Posterior vena cava (tissue), 2 donors: ENCODE measurements around the gene CLCNKA. TPM values are rescaled to one million over a fixed set of nuclear protein-coding genes. Genes with fewer than 3 reads are reported as not detected.
A peak's percentile ranks its signal among the peaks of the same experiment; 100 is the strongest.

Source experiments
- DNase-seq: peaks from one replicate; pipeline ENCODE4 v3.0.0-alpha.2; 2020; ENCODE audit warnings: low spot score
- intact Hi-C, 2 donors: fragments of 100-400 bp; cut with DNase I; formaldehyde crosslinking; loops; one replicate each; pipeline versions ENCODE4 v1.14.1 to v1.14.2; 2022 to 2023
- total RNA-seq, 2 donors: library from RNA; stranded (reverse); fragmentation: NEBNext Ultra II Directional; extraction: Animal tissue kit (Norgen Biotek cat#: 25700); gene quantifications; one replicate each; pipeline ENCODE4 v1.2.1, GENCODE V29; 2021
- donor health status: DM: yes; HTN: yes; CAD: no.
- donor health status: DM: yes; HTN: yes; CAD: no.

Gene CLCNKA
- total RNA-seq, 2 donors from 2014 or later, result 0.51 to 0.90 TPM

DNA sequence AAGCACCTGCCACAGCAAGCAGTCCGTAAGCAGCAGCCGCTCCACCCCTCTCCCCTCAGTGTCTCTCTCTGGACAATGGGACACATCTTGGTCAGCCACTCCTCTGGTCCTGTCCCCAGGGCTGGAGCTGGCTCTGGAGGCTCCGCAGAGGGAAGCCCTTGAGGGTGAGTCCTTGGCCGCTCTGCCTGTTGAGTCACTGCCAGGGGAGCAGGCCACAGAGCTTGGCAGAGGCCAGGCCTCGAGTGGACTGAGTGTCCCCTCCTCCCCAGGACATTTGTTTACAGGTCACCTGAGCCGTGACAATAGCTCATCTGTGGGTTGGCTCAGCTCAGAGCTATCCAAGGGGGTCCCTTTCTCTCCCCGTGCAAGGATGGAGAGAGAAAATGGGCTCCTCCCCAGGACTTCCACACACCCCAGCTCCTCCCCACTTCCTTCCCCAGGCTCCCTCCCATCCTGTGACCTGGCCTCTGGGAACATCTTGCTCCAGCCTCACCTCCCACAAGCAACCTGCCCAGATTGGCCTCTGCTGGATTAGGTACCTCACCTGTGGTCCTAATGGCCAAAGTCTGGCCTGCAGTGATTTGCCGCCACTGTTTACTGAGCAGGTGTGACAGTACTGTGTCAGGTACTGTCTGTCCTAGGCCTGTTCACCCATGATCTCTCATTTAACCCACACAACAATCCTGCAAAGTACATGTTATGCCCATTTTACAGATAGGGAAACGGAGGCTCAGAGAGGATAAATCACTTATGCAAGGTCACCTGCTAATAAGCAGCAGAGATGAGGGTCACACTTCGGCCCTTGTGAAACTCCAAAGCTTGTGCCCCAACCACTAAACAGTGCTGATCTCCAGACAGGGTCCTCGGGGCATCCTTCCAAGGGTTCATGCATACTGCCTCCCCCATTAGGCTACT lies 46.8 kb downstream of the CLCNKA start:
- intact Hi-C loops, result no loop called here
- DNase-seq, result no peak

DNA sequence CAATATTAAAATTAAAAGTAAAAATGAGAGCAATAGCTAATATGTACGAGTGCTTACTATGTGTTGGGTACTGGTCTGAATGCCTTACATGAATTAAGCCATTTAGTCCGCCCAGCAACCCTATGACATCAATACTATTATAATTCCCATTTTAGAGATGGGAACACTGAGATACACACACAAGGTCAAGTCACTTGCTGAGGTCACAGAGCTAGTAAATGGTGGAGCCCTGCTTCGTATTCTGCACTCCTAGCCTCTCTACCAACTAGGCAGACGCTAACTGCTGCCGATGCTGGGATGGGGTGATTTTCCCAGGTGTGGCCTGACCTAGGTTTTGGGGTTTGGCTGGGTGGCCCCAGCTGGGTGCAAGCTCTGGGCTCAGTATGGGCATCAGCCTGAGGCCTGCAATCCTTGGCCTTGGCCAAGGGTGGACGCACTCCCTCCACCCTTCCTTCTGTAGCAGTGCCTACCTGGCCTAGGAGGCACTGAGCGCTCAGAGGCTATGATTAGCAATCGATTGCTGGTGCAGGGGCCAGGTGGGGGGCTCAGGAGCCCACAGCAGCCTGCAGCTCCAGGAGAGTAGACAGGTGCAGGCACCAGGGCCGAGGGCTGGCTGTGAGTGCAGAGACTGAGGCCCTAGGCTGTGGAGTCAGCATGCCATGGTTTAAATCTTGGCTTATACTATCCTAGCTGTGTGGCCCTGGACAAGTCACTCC lies 49.0 kb downstream of the CLCNKA start:
- DNase-seq, result no peak
- intact Hi-C loops, result loop anchor here in 1 of 2 donors (10.0 kb wide), 1 partner anchor 294 kb away; the partner anchor contains the start of gene SZRD1

DNA sequence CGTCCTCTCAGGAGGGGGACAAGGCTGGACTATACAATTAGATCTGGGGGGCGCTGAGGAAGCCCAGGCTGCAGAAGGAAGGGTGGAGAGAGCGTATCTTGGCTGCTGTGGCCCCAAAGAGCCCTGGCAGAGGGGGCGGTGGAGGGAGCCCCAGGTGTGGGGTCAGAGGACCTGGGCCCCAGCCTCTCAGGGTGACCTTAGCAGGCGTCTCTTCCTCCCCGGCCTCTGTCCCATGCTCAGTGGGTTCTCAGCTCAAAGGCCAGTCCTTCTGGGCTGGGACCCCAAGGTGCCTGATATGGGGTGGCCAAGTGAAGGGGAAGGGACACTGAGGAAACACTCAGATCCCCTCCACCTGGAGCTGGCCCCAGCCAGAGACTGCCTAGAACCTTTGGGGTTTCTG lies 49.8 kb downstream of the CLCNKA start:
- DNase-seq, result no peak
- intact Hi-C loops, result loop anchor here in 1 of 2 donors (10.0 kb wide), 1 partner anchor 293 kb away; the partner anchor contains the start of gene SZRD1

DNA sequence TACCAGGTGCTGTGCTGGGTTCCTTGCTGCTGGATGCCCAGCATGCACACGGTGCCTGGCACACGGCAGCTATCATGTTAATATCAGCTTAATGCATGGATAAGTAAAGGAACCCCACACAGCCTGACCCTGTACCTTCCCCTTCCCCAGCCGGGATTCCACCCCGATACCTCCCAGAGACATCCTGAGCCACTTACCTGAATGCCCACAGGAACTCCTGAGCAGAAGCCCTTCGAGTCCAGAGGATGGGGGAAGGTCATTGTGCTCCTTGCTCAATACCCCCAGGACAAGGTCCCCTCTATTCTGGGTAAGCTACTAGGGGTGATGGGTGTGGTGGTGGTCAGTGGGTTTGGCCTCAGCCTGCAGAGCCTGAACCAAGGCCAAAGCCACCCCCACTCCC lies 50.3 kb downstream of the CLCNKA start:
- intact Hi-C loops, result loop anchor here in 1 of 2 donors (10.0 kb wide), 1 partner anchor 293 kb away; the partner anchor contains the start of gene SZRD1
- no peak for DNase-seq

DNA sequence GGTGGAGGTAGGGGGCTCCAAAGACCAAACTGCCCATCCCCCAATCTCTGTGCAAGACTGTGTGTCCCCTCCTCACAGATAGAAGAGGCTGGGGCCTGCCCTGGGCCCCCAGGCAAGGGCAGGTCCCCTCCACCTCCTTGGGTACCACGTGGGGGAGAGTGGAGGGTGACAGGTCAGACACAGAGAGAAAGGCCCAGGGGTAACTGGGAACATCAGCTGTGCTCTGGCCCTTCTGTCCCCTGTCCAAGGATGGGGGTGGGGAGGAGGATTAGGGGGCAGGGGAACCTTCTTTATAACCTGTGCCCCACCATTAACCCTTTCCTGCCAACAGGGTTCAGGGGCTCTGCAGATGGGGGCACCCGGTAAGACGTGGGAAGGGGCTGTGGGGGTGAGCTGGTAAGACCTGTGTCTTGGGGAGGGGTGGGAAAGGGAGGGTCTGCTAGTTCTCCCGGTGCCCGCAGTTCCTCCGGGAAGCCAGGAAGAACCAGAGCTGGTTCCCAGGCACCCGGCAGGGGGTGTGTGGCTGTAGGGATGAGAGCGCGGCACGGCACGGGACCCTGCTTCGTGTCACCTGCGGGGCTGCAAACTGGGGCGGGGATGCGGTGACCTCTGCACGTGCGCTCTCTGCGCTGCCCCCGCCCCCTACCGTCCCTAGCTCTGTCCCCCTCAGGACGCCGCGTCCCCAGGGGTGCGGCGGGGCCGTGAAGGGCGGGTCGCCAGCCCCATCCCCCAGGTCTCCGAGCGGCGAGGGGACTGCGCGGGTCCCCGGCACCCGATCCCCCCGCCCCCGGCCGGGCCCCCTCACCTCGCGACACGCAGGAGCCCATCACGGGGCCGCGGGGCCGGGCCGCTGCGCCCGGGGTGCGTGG lies 51.0 kb downstream of the CLCNKA start:
- intact Hi-C loops, result loop anchor here in 1 of 2 donors (10.0 kb wide), 1 partner anchor 292 kb away; the partner anchor contains the start of gene SZRD1
- no peak for DNase-seq

DNA sequence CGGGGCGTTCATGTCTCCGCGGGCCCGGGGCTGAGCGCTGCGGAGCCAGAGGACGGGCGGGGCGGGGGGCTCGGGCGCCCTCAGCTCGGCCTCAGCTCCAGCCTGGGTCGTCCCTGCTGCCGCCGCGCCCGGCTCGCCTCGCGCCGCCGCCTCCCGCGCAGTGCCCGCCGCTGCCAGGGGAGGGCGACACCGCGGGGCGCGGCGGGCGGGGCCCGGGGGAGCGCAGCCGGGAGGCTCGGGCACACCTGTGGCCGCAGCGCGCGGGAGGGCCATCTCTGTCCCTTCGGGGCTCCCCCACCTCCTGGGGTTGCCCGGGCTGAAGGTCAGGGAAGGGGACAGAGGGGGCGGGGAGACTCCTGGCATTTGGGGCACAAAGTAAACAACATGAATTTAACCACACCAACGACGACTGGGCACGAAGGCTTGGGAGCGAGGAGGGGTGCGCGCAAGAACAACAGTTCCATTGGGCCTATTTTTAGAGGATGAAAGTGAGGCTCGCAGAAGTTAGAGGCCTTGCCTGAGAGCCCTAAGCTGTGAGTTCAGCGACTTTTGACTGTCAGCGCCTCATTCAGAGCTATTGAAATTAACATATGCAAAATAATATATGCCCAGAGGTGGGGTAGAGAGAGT lies 51.8 kb downstream of the CLCNKA start, which contains the start of gene FAM131C:
Gene FAM131C (minus strand): TSS at position 162 of the 630 bp plus-strand sequence. CDS start 209 bp downstream, outside the sequence.
- intact Hi-C loops, result loop anchor here in 1 of 2 donors (10.0 kb wide), 1 partner anchor 291 kb away; the partner anchor contains the start of gene SZRD1
- no peak for DNase-seq

DNA sequence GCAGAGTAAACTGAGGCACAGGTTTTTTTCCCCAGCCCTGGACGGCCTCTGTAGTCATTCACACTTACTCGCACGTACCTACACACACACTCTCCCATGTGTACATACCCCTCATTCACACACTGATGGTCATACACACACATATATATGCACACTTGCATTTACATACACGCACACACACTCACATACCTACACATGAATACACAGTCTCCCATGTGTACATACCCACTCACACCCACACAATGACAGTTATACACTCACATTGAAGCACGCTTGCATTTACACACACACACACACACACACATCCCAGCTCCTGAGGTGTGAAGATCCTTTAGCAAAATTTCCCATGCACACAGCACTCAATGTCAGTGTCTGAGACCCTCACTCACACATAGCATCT lies 52.4 kb downstream of the CLCNKA start:
- no peak for DNase-seq
- intact Hi-C loops, result loop anchor here in 1 of 2 donors (10.0 kb wide), 1 partner anchor 291 kb away; the partner anchor contains the start of gene SZRD1

DNA sequence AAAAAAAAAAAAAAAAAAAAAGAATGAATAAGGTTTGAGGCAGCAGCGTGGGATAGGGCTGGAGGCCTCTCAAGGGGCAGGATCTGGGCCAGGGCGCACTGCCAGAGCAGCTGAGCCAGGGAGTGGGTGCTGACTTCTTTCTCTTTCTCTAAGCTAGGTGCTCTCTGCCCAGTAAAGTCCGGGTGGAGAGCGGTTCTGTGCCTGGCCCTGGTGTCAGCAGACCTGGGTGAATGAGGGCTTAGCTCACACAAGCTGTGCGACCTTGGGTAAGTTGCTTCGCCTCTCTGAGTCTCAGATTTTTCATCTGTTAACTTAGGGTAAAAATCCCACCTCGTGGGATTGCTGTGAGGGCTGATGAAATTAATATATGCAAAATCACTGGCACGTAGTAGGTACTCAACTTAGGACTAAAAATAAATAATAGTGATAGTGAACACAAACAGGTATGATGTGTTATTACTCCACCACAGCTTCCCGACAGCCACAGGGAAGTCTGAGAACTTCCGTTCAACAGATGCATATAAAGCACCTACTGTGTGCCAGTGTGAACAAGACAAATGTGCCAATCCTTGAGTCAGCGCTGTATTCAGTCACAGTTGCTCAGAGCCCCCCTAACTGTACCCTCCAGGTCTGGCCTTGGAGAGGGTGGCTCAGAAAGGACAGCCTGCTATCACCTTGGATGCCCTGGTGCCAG lies 53.6 kb downstream of the CLCNKA start:
- DNase-seq, result no peak
- intact Hi-C loops, result loop anchor here (5.0 to 10.0 kb wide), 2 partner anchors 287 to 289 kb away; partner anchors contain the start of gene SZRD1 (in 1 of the 2)

DNA sequence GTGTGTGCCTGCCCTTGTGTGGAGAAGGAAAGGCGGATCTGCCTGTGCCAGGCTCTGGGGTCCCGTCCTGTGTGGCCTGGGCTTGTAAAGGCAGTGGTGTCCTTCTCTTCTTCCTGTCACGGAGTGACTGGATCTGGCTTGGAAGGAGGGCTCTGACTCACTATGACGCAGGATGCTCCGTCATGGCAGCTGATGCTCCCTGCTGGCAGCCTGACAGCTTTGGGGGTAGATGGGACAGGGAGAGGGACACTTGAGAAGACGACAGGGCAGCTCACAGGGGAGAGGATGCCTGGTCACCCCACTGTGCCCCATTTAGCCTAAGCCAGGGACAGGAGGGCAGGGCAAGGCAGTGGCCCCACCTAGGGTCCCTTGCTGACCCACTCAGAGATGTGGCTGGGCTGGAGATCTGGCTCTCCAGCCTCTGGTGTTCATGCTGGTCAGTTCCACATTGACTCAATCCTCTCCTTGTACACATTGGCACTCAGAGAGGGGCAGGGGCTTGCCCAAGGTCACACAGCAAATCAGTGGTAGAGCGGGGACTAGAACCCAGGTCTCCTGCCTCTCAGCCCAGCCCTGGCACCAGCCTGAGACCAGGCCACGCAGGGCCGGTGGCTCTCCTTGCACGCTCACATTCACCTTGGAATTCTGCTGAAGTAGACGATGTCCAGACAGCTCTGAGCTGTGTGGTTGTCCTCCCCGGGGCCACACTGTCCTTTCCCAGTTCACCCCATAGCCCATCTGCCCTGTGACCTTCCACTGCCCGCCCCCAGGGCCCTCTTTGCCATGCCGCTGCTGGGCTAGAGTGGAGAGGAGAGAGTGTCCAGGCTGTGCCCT lies 54.4 kb downstream of the CLCNKA start:
- DNase-seq, result peak; percentile 90
- intact Hi-C loops, result loop anchor here (5.0 to 10.0 kb wide), 2 partner anchors 286 to 289 kb away; partner anchors contain the start of gene SZRD1 (in 1 of the 2)

DNA sequence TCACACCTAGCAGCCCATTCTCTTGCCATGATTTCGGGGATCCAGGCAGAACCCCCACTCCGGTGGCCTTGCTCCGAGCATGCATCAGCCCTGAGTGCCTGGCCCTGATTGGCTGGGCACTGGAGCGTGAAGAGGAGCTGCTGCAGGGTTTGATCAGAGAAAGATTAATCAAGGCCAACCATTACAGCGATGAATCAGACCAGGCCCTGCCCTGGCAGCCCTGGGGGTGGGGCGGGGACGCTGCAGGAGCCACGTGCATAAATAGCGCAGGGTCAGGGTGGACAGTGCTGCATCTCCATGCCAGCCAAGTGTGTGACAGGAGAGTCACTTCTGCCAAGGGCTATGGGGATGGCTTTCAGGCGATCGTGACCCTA lies 55.0 kb downstream of the CLCNKA start:
- no peak for DNase-seq
- intact Hi-C loops, result loop anchor here (5.0 to 10.0 kb wide), 2 partner anchors 285 to 288 kb away; partner anchors contain the start of gene SZRD1 (in 1 of the 2)

DNA sequence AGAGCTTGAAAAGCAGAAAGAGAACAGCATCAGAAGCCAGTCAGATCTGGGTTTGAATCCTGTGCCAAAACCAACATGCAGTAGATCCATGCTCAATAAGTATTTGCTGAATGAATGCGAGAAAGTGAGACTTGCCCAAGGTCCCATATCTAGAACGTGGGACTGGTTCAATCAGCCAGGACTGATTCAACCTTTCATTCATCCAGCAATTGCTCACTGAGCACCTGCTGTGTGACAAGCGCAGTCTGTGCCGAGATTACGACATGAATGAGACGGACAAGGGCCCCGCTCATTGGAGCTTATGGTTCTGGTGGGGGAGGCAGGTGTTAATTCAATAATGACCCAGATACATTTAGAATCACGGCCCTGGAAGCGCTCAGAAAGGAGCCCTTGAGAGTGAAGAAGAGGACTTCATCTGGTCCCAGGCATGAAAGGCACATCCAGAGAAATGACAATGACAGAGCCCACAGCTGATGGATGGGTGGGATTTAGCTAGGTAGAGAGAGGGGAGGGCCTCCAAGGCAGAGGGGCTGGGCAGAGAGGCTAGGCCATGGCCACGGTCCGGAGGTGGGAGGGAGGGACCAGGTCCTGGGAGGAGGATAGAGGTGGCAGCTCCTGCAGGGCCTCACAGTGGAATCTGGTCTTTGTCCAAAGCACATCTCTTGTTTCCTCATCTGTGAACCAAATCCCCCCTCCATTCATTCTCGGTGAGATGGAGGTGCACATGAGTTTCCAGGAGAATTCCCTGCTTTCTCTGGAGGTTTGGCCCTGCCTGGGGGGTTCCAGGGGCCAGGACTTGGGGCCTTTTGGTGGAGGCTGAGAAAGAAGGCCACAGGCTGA lies 55.8 kb downstream of the CLCNKA start:
- no peak for DNase-seq
- intact Hi-C loops, result loop anchor here (2.0 to 10.0 kb wide), 4 partner anchors 111 to 287 kb away; partner anchors contain the start of gene SZRD1 (in 1 of the 2)

DNA sequence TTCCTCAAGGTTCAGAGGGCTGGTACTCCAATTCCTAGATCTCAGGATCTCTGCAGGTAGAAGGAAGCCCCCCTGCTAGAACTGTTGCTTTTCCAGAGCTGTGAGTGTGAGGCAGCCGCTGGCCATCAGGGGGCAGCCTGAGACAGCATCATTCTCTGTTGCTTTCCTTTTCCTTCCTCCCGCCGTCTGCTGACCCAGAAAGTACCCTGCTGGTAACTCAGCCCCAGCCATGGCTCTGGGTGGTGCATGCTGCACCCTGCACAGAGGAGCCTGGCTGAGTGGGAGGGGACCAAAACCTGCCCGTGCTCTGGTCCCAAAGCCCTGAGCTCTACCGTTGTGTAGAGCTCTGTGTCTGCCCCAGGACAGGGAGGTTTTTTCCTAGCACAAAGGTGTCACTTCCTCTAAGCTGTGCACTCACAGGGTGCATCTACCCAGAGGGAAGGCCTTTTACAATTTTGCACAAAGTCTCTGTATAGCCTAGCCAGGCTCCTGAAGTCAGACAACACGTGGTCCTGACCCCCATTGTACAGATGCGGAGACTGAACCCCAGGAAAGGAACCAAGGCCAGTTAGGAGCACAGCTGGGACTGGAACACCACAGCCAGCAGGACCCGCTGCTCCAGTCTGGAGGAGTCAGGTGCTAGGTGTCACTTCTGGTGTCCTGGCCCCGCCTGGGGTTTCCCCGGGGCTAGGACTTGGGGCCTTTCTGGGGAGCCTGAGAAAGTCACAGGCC lies 57.3 kb downstream of the CLCNKA start:
- peak; percentile 89 for DNase-seq
- intact Hi-C loops, result loop anchor here (1.0 to 10.0 kb wide), 5 partner anchors 110 to 286 kb away; partner anchors contain the start of gene SZRD1 (in 1 of the 2)

DNA sequence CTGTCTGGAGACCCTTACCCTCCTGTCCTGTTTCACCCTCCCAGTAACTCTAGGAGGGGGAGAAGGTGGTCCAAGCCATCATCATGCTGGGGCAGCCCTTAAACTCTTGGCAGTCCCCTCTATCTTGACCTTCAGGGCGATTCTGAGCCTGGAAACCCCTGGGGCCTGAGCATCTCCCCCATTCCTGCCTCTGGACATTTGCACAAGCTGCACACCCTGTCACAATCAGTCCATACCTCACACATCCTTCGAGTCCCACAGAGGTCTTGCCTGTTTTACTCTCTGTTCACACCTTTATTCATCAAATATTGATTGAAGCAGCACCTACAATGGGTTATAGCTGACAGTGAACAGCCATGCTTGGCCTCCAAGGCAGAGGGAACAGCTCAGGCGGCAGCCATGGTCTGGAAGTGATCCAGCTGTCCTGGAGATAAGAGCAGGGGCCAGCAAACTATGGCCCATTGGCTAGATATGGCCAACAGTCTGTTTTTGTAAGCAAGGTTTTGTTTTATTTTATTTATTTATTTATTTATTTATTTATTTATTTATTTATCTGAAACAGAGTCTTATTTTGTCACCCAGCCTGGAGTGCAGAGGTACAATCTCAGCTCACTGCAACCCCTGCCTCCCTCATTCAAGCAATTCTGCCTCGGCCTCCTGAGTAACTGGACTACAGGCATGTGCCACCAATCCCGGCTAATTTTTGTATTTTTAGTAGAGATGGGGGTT lies 58.8 kb downstream of the CLCNKA start:
- no peak for DNase-seq
- intact Hi-C loops, result loop anchor here in 1 of 2 donors (5.0 kb wide), 1 partner anchor 62 kb away; no protein-coding TSS in a partner anchor

DNA sequence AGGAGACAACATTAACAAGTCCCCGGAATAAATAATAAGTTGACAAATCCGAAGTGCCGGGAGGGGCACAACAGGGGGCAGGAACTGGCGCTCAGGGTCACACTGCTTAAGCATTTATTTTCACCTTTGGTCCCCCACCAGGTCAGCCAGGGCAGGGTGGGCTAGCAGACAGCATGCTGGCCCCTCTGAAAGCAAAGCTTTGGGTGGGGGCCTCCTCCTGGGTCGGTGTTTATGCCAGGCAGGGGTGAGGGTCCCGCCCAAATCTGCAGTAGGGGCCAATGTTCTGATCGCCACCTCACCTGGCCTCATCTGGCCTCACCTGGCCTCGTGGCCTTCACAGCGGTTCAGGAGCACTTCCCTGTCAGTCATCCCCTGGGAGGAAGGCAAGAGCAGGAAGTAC lies 59.8 kb downstream of the CLCNKA start:
- intact Hi-C loops, result loop anchor here in 1 of 2 donors (5.0 kb wide), 1 partner anchor 61 kb away; no protein-coding TSS in a partner anchor
- no peak for DNase-seq
